NCI-H460 (cell line): ENCODE results near the gene PARD3. TPM values are rescaled to one million over a fixed set of nuclear protein-coding genes. Genes with fewer than 3 reads are reported as not detected.

Source experiments
- DNase-seq: peaks from one replicate; pipeline ENCODE4 v3.0.0-alpha.2; 2016; ENCODE audit warnings: low read depth; ENCODE audit errors: extremely low read depth
- total RNA-seq: library from RNA; depleted of rRNA; stranded (reverse); fragments of >200 nt; shearing (Covaris generic); gene quantifications from 2 replicates; pipeline ENCODE4 v1.2.3, GENCODE V29; 2014

PARD3 gene
- total RNA-seq, 1 experiment from 2014 or later = 75.1 TPM

DNA sequence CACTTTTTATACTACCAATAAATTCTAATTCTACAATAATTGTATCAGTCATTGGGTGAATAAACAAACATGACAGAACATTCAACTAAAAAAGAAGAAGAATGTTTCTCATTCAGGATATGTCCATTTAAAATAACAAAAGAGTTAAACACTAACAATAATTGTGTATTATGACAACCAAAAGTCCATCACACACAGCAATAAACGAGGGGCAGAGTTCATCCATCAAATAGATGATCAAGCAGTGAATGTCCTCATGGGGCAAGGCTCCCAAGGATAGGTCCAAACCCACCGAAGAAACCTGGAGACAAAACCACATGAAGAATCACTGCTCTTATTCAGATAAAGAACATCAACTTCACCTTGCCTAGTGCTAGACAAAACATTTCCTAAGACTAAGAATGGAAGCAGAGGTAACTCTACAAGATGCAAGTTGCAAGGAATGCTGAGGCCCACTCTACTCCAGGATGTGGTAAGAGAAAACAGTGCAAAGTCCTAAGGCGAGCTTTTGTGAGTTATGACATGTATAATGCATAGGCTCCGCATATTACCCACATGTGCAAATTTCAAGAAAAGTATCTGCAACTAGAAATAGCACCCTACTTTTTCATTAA, 115.1 kb downstream of the PARD3 start:
- DNase-seq = no peak

DNA sequence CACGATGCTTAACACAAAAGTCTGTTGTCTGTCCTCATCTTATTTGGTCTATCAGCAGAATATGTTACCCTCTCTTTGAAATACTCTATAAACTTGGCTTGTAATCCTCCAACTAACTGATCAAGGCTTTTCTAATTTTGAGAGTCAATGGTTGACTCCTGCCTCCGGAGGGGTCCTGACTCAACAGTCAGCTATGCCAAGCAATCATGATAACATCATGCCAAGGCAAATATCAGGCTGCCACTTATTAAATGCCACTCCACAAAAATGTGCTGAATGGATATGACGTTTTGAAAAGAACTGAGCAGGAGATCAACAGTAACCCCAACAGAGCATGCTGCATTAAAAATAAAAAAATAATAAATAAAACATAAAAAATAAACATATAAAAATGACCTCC, 116.1 kb downstream of the PARD3 start:
- peak; percentile 63 for DNase-seq

DNA sequence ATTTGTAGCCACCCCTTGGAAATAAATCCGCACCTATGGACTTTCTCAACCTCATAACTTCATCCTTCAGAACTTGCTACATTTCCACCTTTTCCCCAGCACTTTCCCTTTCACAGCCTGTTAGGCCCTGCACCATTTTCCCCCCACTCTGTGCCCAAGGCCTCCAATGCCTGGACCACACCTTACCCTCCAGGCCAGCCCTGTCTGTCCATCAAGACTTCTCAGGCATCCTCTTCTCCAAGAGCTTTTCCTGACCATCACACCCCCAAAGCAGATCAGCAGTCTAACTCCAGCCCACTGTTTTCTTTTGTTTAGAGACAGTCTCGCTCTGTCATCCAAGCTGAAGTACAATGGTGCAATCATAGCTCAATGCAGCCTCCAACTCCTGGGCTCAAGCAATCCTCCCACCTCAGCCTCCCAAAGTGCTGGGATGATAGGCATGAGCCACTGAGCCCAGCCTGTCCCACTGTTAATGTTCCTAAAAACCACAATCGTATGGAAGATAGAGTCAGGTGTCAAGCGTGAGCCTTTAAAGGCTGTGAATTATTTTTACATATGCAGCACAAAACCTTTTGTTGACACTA, 116.8 kb downstream of the PARD3 start:
- no peak for DNase-seq

DNA sequence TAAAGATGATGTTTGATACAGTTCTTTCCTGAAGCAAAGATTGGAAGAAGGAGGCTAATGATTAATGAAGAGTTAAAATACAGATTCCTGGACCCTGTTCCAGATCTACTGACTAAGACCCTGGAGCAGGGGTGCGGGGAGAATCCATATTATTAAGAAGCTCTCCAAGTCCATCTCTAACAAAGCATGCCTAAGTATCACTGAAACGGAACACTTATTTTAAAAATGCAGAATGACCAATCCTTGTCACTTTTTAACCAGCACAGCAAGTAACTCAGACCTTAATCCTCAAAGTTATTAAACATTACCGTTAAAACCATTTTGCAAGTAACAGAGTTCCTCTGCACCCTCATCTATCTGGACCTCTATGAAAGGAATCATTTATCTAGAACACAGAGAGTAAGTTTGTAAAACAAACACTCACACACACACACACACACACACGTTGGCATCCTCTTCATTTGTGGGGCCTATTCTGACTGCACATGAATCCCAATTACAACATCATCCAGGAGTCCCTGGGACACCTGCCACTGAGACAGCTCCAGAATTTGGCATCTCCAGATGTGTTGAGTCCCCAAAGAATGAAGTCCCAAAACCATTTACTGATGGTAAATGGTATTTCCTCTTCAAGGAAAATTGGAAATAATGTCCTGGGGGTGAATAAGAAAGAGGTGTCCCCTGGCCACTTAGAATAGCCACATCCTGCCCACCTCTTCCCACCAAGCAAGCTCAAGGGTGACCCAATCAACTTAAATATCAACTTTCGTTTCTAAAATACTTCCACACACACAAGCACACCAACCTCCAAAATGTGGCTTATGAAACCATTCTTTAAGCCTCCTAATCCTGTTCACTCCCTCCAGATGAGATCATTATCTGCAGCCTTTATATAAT, 117.5 kb downstream of the PARD3 start:
- DNase-seq = no peak

DNA sequence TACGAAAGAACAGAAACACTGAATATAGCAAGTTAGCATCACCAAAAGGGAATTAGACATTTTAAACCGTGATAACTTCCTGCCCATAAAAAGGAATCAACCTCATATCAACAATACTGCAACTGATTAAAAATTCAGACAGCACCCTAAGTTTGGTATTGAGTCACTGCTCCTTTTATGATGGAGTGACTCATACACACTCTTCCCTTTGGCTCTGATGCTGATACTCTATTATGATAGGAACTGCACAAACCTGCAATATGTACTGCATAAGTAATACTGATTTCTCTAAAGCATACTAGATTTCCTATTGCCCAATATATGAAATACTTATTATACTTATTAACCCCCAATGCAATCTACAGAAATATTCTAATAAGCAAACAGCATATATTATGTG, 118.7 kb downstream of the PARD3 start:
- no peak for DNase-seq

- DNase-seq = no peak
Measured at GRCh38 chr10:34690383-34691049, 124.6 kb downstream of the PARD3 start.

- DNase-seq = no peak
Measured at GRCh38 chr10:34689053-34689452, 126.0 kb downstream of the PARD3 start.

DNA sequence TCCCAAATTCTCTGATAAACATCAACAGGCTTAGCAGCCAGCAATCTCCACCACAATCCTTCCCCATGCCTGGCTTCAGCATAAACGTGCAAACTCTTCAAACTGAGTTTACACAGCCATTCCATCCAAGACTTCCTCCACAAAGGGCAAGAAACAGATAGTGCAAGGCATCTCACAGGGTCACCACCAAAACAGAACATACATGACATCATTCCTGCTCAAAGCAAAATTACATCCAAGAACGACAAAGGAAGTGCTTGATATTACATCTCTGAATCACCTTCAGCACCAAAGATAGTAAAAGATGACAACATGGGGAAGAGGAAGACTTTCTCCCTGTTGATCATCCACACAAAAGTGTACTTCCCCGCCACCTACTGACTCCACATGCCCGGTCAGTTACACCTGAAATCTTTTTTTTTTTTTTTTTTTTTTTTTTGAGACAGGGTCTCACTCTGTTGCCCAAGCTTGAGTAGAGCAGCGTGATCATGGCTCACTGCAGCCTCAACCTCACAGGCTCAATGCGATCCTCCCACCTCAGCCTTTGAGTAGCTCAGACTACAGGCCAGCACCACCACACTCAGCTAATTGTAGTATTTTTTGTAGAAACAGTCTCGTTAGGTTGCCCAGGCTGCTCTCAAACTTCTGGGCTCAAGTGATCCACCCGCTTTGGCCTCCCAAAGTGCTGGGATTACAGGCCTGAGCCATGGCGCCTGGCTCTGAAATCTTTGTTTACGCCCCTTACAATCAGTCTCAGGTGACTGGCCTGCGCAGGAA, 127.5 kb downstream of the PARD3 start:
- DNase-seq = peak; percentile 6

GRCh38 chr10:34682580-34682979, 132.5 kb downstream of the PARD3 start:
- no peak for DNase-seq

DNA sequence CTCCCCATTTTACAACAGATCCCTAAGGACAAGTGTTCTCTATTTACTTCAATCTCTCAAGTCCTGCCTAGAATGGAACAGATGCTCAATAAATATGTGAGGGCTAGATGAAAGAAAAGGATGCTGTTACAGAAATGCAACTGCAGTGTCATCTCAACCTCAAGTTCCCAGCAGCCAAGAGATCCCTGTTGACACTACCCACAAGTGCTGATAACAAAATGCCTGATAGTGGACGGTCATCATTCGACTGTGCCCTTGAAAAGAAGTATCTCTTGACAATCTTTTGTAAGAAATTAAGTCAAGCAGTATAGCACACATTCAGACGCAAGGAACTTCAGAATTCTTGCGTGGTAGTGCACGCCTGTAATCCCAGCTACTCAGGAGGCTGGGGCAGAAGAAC, 133.2 kb downstream of the PARD3 start:
- DNase-seq = no peak

DNA sequence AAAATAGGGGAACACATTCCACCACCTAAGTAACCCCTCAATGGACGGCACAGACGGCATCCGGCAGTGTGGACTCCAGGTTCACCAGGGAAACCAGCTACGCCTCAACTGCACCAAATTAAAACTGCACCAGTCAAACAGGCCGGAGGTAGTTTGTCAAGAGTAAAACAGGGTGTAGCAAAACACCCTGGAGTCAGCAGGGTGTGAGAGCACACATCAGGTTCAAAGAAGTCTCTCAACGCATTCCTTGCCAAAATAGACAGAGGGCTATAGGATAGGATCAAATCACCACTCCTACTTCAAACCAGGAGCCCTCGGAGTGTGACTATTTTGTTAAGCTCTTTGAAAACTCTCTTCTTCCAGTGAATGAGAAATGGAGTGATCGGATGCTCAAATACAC, 135.9 kb downstream of the PARD3 start:
- DNase-seq = no peak

DNA sequence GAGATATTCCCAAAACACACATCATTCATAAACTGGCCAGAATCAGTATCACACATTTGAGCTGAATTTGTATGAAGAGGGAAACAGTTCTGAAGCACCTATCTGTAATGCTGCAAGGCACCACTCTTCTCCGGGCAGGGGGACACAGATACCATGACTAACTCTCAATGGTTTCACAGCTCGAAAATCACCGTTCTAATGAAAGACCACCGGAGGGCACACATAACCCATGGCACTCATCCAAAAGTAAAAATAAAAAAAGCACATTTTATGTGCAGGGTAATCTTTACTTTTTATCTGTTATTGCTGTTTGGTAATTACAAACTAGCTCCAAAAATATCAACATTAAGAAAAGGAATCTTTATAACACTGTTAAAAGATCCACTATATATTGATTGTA, 137.5 kb downstream of the PARD3 start:
- DNase-seq = no peak

DNA sequence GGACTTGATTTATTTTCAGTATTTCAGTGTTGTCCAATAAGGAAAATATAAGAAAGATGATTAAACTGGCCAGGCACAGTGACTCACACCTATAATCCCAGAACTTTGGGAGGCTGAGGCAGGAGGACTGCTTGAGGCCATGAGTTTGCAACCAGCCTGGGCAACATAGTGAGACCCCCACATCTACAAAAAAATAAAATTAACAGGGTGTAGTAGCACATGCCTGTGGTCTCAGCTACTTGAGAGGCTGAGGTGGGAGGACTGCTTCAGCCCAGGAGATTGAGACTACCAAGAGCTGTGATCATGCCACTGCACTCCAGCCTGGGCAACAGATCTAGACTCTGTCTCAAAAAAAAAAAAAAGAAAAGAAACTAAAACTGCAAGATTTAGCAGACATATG, 138.0 kb downstream of the PARD3 start:
- DNase-seq = no peak

GRCh38 chr10:34674176-34674575, 140.9 kb downstream of the PARD3 start:
- no peak for DNase-seq

DNA sequence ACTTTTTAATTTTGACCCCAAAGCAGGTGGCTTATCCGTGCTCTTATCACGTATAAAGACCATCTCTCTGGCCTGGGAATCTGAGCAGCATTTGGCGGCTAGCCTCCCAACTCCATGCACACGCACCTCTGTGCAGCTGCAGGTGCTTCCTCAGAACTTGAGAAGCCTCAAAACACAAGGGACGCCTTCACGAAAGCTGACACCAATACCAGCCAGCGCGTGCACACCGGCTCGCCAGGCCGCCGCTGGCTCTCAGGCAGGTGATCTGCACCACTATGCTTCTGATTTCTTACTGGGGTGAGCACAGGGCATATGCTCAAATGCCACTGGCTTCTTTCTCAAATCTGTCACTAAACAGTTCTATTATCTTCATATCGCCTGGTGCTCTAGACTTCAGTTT, 145.0 kb downstream of the PARD3 start:
- DNase-seq = no peak

DNA sequence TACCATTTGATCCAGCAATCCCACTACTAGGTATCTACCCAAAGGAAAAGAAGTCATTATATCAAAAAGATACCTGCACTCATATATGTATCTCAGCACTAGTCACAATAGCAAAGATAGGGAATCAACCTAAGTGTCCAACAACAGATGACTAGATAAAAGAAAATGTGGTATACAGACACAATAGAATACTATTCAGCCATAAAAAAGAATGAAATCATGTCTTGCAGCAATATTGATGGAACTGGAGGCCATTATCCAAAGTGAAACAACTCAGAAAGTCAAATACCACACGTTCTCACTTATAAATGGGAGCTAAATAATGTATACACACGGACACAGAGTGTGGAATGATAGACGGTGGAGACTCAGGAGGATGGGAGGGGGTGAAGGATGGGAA, 146.0 kb downstream of the PARD3 start:
- DNase-seq = no peak

- no peak for DNase-seq
Measured at GRCh38 chr10:34667177-34667576, 147.9 kb downstream of the PARD3 start.

- peak; percentile 76 for DNase-seq
Measured at GRCh38 chr10:34666008-34666704, 148.9 kb downstream of the PARD3 start.

GRCh38 chr10:34664706-34665105, 150.4 kb downstream of the PARD3 start:
- no peak for DNase-seq

DNA sequence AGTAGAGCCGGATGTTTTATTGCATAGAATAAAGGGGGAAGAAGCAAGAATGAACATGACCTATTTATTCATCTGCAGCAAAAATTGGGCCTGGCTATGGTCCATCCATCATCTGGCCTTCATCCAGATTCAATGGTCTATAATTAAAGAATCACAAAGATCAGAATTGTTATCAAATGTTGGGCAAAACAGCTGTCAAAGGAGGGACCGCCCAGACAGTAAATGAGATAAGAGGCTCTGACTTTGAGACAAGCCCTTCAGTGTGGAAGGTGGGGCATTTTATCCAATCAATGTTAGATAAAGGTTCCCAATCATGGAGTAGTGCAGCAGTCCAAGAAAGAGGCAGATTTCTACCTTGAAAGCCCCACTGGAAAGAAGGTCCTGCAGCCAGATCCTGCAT, 153.5 kb downstream of the PARD3 start:
- no peak for DNase-seq
